ENCODE measurements around the gene TPMT. TPM values are rescaled to one million over a fixed set of nuclear protein-coding genes. Genes with fewer than 3 reads are reported as not detected.

TPMT gene
- total RNA-seq, 1 experiment from 2014 or later: 9.7 TPM

DNA sequence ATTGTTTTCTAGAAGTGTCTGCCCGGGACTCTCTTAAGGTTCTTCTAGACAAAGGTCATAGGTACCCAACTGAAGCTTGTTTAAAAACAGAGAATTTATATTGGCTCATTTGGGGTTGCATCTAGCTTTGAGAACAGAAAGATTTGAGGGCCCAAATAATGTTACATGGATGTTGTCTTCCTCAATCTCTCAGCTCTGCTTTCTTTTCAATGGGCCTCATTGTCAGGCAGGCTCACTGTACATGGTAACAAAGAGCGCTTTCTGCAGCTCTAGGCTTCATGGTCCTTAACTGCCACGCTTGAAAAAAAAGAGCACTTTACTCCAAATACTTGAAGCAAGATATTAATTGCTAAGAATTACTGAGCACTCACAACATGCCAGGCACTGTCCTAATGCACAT, 54.6 kb downstream of the TPMT start:
- in situ Hi-C loops (cut with HindIII; ENCODE audit: low pct_unique_long_range_greater_than_20kb, low sequenced_read_pairs) (no loop called here), intact Hi-C loops (cut with micrococcal nuclease; ENCODE audit: unreplicated experiment) (no loop called here)
- Histone ChIP-seq H3K4me3 (ENCODE audit: low read depth in 2 of 2, low read length in 2 of 2) (no peak overlapping the region), H3K27ac (ENCODE audit: low read length) (no peak overlapping the region), H3K27me3 (ENCODE audit: control insufficient read depth, insufficient read depth, low read length) (no peaks in the 10 kb centered on the region), H3K9me3 (ENCODE audit: control insufficient read depth, insufficient read depth, low read depth, low read length) (no peaks in the 10 kb centered on the region), H3K4me1 (ENCODE audit: control insufficient read depth, insufficient read depth, low read length) (no peaks in the 10 kb centered on the region), H3K36me3 (ENCODE audit: control insufficient read depth, insufficient read depth, low read length) (no peaks in the 10 kb centered on the region)
- no TSS peak for BruUV-seq (replicated peaks)
- ATAC-seq (no peak), DNase-seq (ENCODE audit: low read depth, low spot score) (no peak)
- ChIA-PET POLR2A (no interaction called here), CTCF (no interaction called here)
- no peak for TF ChIP-seq REST (IDR thresholded peaks at IDR 0.05; ENCODE audit: insufficient read depth in 1 of 2, low read depth in 2 of 2, low read length in 1 of 2)
- no peak for TF ChIP-seq TCF7L2 (IDR thresholded peaks at IDR 0.05; ENCODE audit: low read depth, low read length)
- TF ChIP-seq CTCF (IDR thresholded peaks at IDR 0.05): no peak
- no peak for TF ChIP-seq SIN3A (IDR thresholded peaks at IDR 0.05; ENCODE audit: borderline replicate concordance, insufficient read depth, low read depth, low read length)
- TF ChIP-seq POLR2AphosphoS5 (IDR thresholded peaks at IDR 0.05; ENCODE audit: low read depth, low read length): no peak

DNA sequence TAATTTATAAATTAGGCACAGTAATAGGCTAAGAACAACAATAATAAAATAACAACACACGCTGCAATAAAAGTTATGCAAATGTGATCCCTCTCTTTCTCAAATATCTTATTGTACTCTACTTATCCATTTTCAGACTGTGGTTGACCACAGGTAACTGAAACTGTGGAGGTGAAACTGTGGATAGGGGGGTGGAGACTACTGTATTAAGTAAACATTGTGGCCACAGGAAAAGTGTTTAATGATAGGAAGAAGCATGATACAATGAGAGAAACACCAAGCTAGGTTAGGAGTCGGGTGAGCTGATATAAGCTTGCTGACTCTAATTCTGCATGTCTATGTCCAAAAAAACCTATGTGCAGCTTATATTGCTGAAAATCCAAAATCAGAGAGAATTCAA, 55.4 kb downstream of the TPMT start:
- no peak for DNase-seq (ENCODE audit: low read depth, low spot score)
- no peaks in the 10 kb centered on the region for H3K27me3 ChIP-seq (ENCODE audit: control insufficient read depth, insufficient read depth, low read length)
- in situ Hi-C loops (cut with HindIII; ENCODE audit: low pct_unique_long_range_greater_than_20kb, low sequenced_read_pairs): no loop called here
- intact Hi-C loops (cut with micrococcal nuclease; ENCODE audit: unreplicated experiment): no loop called here
- H3K27ac ChIP-seq (ENCODE audit: low read length): no peak overlapping the region
- no peaks in the 10 kb centered on the region for H3K9me3 ChIP-seq (ENCODE audit: control insufficient read depth, insufficient read depth, low read depth, low read length)
- H3K4me1 ChIP-seq (ENCODE audit: control insufficient read depth, insufficient read depth, low read length): no peaks in the 10 kb centered on the region
- POLR2A ChIA-PET: no interaction called here
- no peak for TF ChIP-seq SIN3A (IDR thresholded peaks at IDR 0.05; ENCODE audit: borderline replicate concordance, insufficient read depth, low read depth, low read length)
- TF ChIP-seq TCF7L2 (IDR thresholded peaks at IDR 0.05; ENCODE audit: low read depth, low read length): no peak
- TF ChIP-seq CTCF (IDR thresholded peaks at IDR 0.05): no peak
- no peak for TF ChIP-seq REST (IDR thresholded peaks at IDR 0.05; ENCODE audit: insufficient read depth in 1 of 2, low read depth in 2 of 2, low read length in 1 of 2)
- no peak for TF ChIP-seq POLR2AphosphoS5 (IDR thresholded peaks at IDR 0.05; ENCODE audit: low read depth, low read length)
- no peak for ATAC-seq
- no peak overlapping the region for H3K4me3 ChIP-seq (ENCODE audit: low read depth in 2 of 2, low read length in 2 of 2)
- BruUV-seq (replicated peaks): no TSS peak
- CTCF ChIA-PET: no interaction called here
- no peaks in the 10 kb centered on the region for H3K36me3 ChIP-seq (ENCODE audit: control insufficient read depth, insufficient read depth, low read length)

Data from Panc1 (cell line).